Stimulated activated memory B cell treated with anti-CD40 and anti-IgM and Interleukin-4, amounts not matched to agents 10 μg/mL and 1 μg/mL and 100 μg/mL, for 72 hours (primary cell): ENCODE results near the gene TLK1.
A peak's percentile ranks its signal among the peaks of the same experiment; 100 is the strongest.
"Not testable (repeated sequence)": the region's sequence is repeated elsewhere in the genome, so short reads cannot be mapped to it uniquely, and the experiment has no call there.

Source experiments
- ATAC-seq: fragments of 150-1000 bp; cut with Tn5 transposase; 2 replicates; pipeline ENCODE4 v1.10.0; 2021
- H3K27ac Mint-ChIP-seq: one replicate; pipeline ENCODE4 v1.8.0; 2022; ENCODE audit warnings: mild to moderate bottlenecking, mixed read lengths
- H3K27me3 Mint-ChIP-seq: one replicate; pipeline ENCODE4 v1.8.0; 2022; ENCODE audit warnings: mixed read lengths
- H3K36me3 Mint-ChIP-seq: one replicate; pipeline ENCODE4 v1.8.0; 2022; ENCODE audit warnings: mixed read lengths
- H3K4me1 Mint-ChIP-seq: one replicate; pipeline ENCODE4 v1.8.0; 2022; ENCODE audit warnings: mixed read lengths
- H3K4me3 Mint-ChIP-seq: one replicate; pipeline ENCODE4 v1.8.0; 2022; ENCODE audit warnings: mild to moderate bottlenecking, moderate library complexity, mixed read lengths
- H3K9me3 Mint-ChIP-seq: one replicate; pipeline ENCODE4 v1.8.0; 2022; ENCODE audit warnings: mixed read lengths

TLK1 gene

DNA sequence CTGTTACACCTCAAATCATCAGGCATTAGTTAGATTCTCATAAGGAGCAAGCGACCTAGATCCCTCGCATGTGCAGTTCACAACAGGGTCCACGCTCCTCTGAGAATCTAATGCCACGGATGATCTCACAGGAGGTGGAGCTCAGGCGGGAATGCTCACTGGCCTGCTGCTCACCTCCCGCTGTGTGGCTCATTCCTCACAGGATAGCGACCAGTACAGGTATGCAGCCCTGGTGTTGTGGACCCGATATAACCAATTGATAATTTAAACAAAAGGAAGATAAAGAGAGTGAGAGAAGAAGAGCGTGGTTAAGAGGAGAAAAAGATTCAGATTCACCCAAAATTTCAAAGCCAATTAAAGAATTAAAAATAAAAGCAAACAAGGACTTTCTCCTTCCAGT lies 20.8 kb downstream of the TLK1 start:
- no peaks in the 10 kb centered on the region for H3K27me3 Mint-ChIP-seq
- no peak overlapping the region for H3K4me3 Mint-ChIP-seq
- peaks cover 78% of the 10 kb centered on the region for H3K4me1 Mint-ChIP-seq
- no peak for ATAC-seq
- peaks cover 19% of the 10 kb centered on the region for H3K36me3 Mint-ChIP-seq
- H3K27ac Mint-ChIP-seq = peak overlapping the region; percentile 38
- H3K9me3 Mint-ChIP-seq = no peaks in the 10 kb centered on the region

DNA sequence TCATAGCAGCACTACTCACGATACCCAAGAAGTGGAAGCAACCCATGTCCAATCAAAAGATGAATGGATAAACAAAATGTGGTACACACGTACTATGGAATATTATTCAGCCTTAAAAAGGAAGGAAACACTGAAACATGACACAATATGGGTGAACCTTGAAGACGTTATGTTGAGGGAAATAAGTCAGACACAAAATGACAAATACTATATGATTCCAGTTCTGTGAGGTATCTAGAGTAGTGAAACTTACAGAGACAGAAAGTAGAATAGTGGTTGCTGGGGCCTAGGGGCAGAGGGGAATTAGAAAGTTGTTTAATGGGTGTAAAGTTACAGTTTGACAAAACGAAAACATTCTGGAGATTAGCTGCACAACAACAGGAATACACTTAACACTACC lies 24.7 kb downstream of the TLK1 start:
- peaks cover 23% of the 10 kb centered on the region for H3K36me3 Mint-ChIP-seq
- H3K4me1 Mint-ChIP-seq = peaks cover 69% of the 10 kb centered on the region

GRCh38 chr2:171134624-171135230 lies 26.0 kb downstream of the TLK1 start:
- no peaks in the 10 kb centered on the region for H3K9me3 Mint-ChIP-seq
- H3K36me3 Mint-ChIP-seq = peaks cover 19% of the 10 kb centered on the region
- no peak overlapping the region for H3K4me3 Mint-ChIP-seq
- no peak overlapping the region for H3K27ac Mint-ChIP-seq
- H3K27me3 Mint-ChIP-seq = no peaks in the 10 kb centered on the region
- ATAC-seq = no peak
- peaks cover 68% of the 10 kb centered on the region for H3K4me1 Mint-ChIP-seq

More for the DNA sequence above, 24.7 kb downstream of the TLK1 start:
- H3K9me3 Mint-ChIP-seq = no peaks in the 10 kb centered on the region
- H3K27ac Mint-ChIP-seq = peak overlapping the region; percentile 3
- H3K4me3 Mint-ChIP-seq = peak overlapping the region; percentile 58
- peak; percentile 51 for ATAC-seq
- H3K27me3 Mint-ChIP-seq = no peaks in the 10 kb centered on the region

DNA sequence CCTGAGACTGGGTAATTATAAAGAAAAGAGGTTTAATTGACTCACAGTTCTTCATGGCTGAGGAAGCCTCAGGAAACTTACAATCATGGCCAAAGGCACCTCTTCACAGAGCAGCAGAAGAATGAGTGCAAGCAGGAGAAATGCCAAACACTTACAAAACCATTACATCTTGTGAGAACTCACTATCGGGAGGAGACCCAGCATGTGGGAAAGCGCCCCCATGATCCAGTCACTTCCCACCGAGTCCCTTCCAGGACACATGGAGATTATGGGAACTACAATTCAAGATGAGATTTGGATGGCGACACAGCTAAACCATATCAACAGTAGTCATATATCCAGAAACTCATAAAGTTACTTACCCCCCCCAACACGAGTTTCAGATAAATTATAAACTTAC lies 28.6 kb downstream of the TLK1 start:
- Mint-ChIP-seq H3K27me3 (no peaks in the 10 kb centered on the region), H3K4me1 (peaks cover 72% of the 10 kb centered on the region), H3K36me3 (peaks cover 18% of the 10 kb centered on the region), H3K27ac (peak overlapping the region; percentile 22), H3K9me3 (no peaks in the 10 kb centered on the region), H3K4me3 (no peak overlapping the region)
- no peak for ATAC-seq

GRCh38 chr2:171128461-171128860 lies 32.2 kb downstream of the TLK1 start:
- no peak overlapping the region for H3K4me3 Mint-ChIP-seq

DNA sequence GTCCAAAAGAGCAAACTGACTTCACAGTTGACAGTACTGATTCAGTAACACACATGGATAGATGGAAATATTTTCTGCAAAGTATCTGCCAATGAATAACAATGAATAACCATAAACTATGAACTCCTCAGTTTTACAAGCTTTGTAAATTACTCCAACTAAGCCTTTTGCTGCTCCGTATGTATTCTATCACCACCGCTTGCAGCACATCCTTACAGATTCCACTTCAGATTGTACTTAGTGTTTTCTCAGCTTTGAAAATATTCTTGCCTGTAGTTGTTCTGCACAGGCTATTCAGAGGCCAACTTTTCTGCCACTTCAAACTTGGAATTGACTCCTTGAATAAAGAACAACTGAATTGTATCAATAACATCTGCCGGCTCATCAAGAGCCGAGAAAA lies 36.2 kb downstream of the TLK1 start:
- Mint-ChIP-seq H3K9me3 (no peaks in the 10 kb centered on the region), H3K4me3 (no peak overlapping the region), H3K27ac (no peak overlapping the region), H3K27me3 (no peaks in the 10 kb centered on the region), H3K36me3 (peaks cover 5% of the 10 kb centered on the region), H3K4me1 (peaks cover 61% of the 10 kb centered on the region)
- no peak for ATAC-seq

More at GRCh38 chr2:171128461-171128860, 32.2 kb downstream of the TLK1 start:
- no peak for ATAC-seq
- no peaks in the 10 kb centered on the region for H3K9me3 Mint-ChIP-seq
- H3K27me3 Mint-ChIP-seq = no peaks in the 10 kb centered on the region
- peaks cover 66% of the 10 kb centered on the region for H3K4me1 Mint-ChIP-seq
- peak overlapping the region; percentile 64 for H3K27ac Mint-ChIP-seq
- H3K36me3 Mint-ChIP-seq = peaks cover 11% of the 10 kb centered on the region

DNA sequence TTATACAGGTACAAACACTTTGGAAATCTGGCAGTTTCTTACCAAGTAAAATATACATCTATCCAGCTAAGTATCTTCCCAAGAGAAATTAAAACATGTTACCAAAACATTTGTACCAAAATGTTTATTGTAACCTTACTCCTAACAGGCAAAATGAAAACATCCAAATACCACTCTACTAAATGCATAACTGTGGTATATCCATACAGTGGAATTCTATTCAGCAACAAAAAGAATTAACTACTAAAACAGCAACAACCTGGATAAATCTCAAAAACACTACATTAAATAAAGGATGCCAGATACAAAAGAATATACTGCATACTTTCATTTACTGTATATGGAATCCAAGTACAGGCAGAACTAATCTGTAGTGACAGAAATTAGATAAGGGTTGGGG lies 51.1 kb downstream of the TLK1 start:
- ATAC-seq = no peak
- Mint-ChIP-seq H3K27ac (peak overlapping the region; percentile 43), H3K4me1 (peaks cover 71% of the 10 kb centered on the region), H3K4me3 (no peak overlapping the region), H3K27me3 (no peaks in the 10 kb centered on the region), H3K36me3 (peaks cover 80% of the 10 kb centered on the region), H3K9me3 (no peaks in the 10 kb centered on the region)

- Mint-ChIP-seq H3K4me3 (no peak overlapping the region), H3K9me3 (no peaks in the 10 kb centered on the region), H3K36me3 (peaks cover 79% of the 10 kb centered on the region), H3K27me3 (no peaks in the 10 kb centered on the region), H3K27ac (peak overlapping the region; percentile 43), H3K4me1 (peaks cover 72% of the 10 kb centered on the region)
- no peak for ATAC-seq
Measured at GRCh38 chr2:171109020-171109419, 51.7 kb downstream of the TLK1 start.

- peaks cover 84% of the 10 kb centered on the region for H3K4me1 Mint-ChIP-seq
- H3K36me3 Mint-ChIP-seq = peaks cover 86% of the 10 kb centered on the region
- H3K4me3 Mint-ChIP-seq = no peak overlapping the region
- H3K9me3 Mint-ChIP-seq = no peaks in the 10 kb centered on the region
- no peaks in the 10 kb centered on the region for H3K27me3 Mint-ChIP-seq
- no peak overlapping the region for H3K27ac Mint-ChIP-seq
- ATAC-seq = no peak
Measured at GRCh38 chr2:171107803-171108202, 52.9 kb downstream of the TLK1 start.

DNA sequence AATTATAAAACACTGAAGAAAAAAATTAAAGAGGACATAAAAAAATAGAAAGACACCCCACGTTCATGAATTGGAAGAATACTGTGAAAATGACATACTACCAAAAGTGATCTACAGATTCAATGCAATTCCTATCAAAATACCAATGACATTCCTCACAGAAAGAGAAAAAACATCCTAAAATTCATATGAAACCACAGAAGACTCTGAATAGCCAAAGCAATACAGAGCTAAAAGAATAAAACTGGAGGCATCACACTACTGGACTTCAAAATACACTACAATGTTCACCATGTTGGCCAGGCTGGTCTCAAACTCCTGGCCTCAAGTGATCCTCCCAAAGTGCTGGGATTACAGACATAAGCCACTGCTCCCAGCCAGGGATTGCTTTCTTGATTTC lies 56.3 kb downstream of the TLK1 start:
- Mint-ChIP-seq H3K27ac (peak overlapping the region; percentile 49), H3K4me3 (no peak overlapping the region), H3K9me3 (peaks cover 5% of the 10 kb centered on the region), H3K36me3 (peaks cover 93% of the 10 kb centered on the region), H3K27me3 (no peaks in the 10 kb centered on the region), H3K4me1 (peaks cover 81% of the 10 kb centered on the region)
- ATAC-seq = no peak

DNA sequence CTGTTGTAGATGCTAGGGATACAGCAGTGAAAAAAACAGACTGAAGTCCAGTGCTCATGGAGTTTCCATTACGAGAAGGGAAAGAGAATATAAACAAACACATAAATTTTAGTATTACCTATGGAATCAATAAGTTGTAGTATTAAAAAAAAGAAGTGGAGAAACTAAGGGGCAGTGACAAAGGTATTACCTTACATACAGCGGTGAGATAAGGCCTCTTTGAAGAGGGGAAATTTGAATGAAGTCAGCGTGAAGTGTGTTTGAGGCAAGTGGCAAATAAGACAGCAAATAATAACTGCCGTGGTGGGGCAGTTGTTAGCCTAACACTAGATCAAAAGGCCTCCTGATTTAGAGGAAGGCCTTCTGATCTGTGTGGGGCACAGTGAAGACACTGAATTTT lies 57.9 kb downstream of the TLK1 start:
- Mint-ChIP-seq H3K27me3 (no peaks in the 10 kb centered on the region), H3K9me3 (peaks cover 17% of the 10 kb centered on the region), H3K4me1 (peaks cover 71% of the 10 kb centered on the region), H3K36me3 (peaks cover 96% of the 10 kb centered on the region), H3K4me3 (no peak overlapping the region), H3K27ac (peak overlapping the region; percentile 42)
- ATAC-seq = no peak

DNA sequence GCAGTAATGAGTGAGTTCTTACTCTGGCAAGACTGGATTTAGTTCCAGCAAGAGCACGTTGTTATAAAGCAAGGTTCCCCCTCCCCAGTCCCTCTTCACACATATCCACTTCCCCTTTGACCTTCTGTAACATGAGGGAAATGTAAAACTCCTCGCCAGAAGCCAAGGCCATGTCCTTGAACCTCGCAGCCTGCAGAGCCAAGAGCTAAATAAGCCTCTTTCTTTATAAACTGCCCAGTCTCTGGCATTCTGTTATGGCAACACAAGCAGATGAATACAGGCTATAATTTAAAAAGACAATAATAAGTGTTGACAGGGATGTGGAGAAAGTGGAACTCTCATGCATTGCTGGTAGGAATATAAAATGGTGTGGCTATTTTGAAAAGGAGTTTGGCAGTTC lies 60.3 kb downstream of the TLK1 start:
- ATAC-seq = no peak

DNA sequence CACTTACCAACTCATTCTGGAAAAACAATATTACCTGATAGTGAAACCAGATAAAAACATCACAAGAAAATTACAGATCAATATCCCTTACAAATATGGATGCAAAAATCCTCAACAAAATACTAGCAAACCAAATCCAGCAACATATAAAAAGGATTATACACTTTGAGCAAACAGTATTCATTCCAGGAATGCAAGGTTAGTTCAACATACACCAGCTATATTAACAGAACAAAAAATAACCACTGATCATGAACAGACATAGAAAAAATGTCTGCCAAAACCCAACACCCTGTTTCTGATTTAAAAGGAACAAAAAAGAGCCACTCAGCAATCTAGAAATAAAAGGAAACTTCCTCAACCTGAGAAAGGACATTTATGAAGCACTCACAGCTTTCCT lies 62.1 kb downstream of the TLK1 start:
- H3K27me3 Mint-ChIP-seq = no peaks in the 10 kb centered on the region
- ATAC-seq = no peak
- H3K9me3 Mint-ChIP-seq = peaks cover 22% of the 10 kb centered on the region
- peaks cover 68% of the 10 kb centered on the region for H3K4me1 Mint-ChIP-seq
- no peak overlapping the region for H3K4me3 Mint-ChIP-seq
- H3K36me3 Mint-ChIP-seq = peaks cover 76% of the 10 kb centered on the region
- no peak overlapping the region for H3K27ac Mint-ChIP-seq

More for the DNA sequence above, 60.3 kb downstream of the TLK1 start:
- no peaks in the 10 kb centered on the region for H3K27me3 Mint-ChIP-seq
- peaks cover 22% of the 10 kb centered on the region for H3K9me3 Mint-ChIP-seq
- H3K36me3 Mint-ChIP-seq = peaks cover 86% of the 10 kb centered on the region
- H3K4me3 Mint-ChIP-seq = no peak overlapping the region
- H3K4me1 Mint-ChIP-seq = peaks cover 68% of the 10 kb centered on the region
- H3K27ac Mint-ChIP-seq = no peak overlapping the region

GRCh38 chr2:171095014-171095582 lies 65.6 kb downstream of the TLK1 start:
- no peak for ATAC-seq
- Mint-ChIP-seq H3K27me3 (no peaks in the 10 kb centered on the region), H3K27ac (peak overlapping the region; percentile 4), H3K4me1 (peaks cover 49% of the 10 kb centered on the region), H3K4me3 (no peak overlapping the region), H3K9me3 (peaks cover 19% of the 10 kb centered on the region), H3K36me3 (peaks cover 56% of the 10 kb centered on the region)

- not testable (repeated sequence) for H3K9me3 Mint-ChIP-seq, H3K4me3 Mint-ChIP-seq, H3K27ac Mint-ChIP-seq, H3K27me3 Mint-ChIP-seq, ATAC-seq
- Mint-ChIP-seq H3K36me3 (peaks cover 46% of the 10 kb centered on the region), H3K4me1 (peaks cover 62% of the 10 kb centered on the region)
Measured at GRCh38 chr2:171091517-171091916, 69.2 kb downstream of the TLK1 start.

DNA sequence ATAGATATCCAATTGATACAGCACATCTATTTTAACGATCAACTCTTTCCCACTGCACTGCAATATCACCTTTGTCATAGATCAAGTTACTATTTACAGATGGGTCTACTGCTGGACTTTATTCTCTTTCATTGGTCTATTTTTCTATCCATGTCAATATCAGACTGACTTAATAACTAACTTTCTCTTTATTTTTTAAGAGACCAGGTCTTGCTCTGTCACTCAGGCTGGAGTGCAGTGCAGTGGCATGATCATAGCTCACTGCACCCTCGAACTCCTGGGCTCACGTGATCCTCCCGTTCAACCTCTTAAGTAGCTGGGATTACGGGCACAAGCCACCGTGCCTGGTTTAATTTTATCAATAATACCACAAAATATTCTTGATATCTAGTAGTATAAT lies 71.2 kb downstream of the TLK1 start:
- H3K9me3 Mint-ChIP-seq = no peaks in the 10 kb centered on the region
- no peaks in the 10 kb centered on the region for H3K27me3 Mint-ChIP-seq
- H3K4me3 Mint-ChIP-seq = no peak overlapping the region
- H3K36me3 Mint-ChIP-seq = peaks cover 38% of the 10 kb centered on the region
- peak overlapping the region; percentile 37 for H3K27ac Mint-ChIP-seq
- ATAC-seq = no peak
- H3K4me1 Mint-ChIP-seq = peaks cover 64% of the 10 kb centered on the region
